OCI-LY3 (cell line): ENCODE measurements around the gene EYS.

ENCODE experiments used
- CTCF ChIP-seq: fragments of 200-600, 300-600 bp; sonication (generic); IDR thresholded peaks from 2 replicates; pipeline ENCODE4 v1.5.1; 2014; ENCODE audit warnings: antibody characterized with exemption, low read length, low read depth
- EZH2phosphoT487 ChIP-seq: fragments of 200-600 bp; shearing (Covaris generic); IDR thresholded peaks from 2 replicates; pipeline ENCODE4 v1.6.1; 2018; ENCODE audit warnings: antibody characterized with exemption, mixed run types, low read depth

GRCh38 chr6:65642776-65643175 lies 64.2 kb downstream of the EYS start:
- TF ChIP-seq CTCF (no peak), EZH2phosphoT487 (no peak)
